NCI-H460 (cell line): Measurements from ENCODE around the gene LRRC23. TPM values are rescaled to one million over a fixed set of nuclear protein-coding genes. Genes with fewer than 3 reads are reported as not detected.

ENCODE experiments used
- DNase-seq: peaks from one replicate; pipeline ENCODE4 v3.0.0-alpha.2; 2016; ENCODE audit warnings: low read depth; ENCODE audit errors: extremely low read depth
- total RNA-seq: library from RNA; depleted of rRNA; stranded (reverse); fragments of >200 nt; shearing (Covaris generic); gene quantifications from 2 replicates; pipeline ENCODE4 v1.2.3, GENCODE V29; 2014

The LRRC23 gene
- total RNA-seq, 1 experiment from 2014 or later = 12.7 TPM

GRCh38 chr12:6923851-6924250 is 19.2 kb downstream of the LRRC23 start:
- no peak for DNase-seq

DNA sequence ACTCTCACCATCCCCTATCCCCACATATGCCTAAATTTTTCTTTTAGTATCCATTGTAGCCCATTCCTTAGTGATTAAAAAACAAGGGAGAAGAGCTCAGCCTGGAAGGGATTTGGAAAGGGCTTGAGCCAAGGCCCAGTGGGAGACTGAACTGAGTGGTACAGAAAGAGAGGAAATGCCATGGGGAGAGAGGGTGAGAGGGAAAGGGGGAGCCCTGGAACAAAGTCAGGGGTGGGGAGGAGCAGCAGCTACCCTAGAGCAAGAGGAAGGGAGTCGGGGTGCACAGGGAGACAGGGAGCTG is 20.6 kb downstream of the LRRC23 start:
- no peak for DNase-seq

DNA sequence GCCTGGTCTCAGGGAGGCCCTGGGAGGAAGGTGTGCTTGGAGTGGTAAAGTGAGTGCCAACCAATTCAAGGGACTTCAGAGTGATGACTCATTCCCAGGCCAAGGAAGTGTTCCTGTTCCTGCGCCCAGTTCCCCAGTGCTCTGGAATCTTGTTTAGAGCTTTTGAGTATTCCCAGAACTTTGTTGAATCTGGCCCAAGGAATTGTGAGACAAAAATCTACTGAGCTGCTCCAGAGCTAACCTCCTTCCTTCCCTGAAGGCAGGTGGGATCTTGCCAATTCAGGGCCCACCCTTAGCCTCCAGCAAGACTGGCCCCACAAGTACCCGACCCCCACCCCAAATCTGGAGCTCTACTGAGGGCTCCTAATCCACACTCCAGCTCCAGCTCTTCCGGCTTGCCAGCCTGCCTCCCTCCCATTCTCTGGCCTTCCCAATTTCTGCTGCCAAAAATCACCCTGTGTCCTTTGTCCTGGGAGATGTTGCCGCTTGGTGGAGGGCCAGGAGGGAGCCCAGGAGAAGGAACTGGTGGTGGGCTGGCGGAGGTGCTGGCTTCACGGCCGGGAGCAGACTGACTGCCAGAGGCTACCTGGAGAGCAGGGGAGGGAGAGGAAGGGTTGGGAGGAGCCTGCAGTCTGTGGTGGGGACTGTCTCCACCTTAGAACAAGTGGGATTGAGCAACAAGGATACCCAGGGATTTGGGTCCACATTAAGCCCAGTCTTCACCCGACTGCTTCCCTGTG is 21.1 kb downstream of the LRRC23 start:
- DNase-seq = peak; percentile 63

DNA sequence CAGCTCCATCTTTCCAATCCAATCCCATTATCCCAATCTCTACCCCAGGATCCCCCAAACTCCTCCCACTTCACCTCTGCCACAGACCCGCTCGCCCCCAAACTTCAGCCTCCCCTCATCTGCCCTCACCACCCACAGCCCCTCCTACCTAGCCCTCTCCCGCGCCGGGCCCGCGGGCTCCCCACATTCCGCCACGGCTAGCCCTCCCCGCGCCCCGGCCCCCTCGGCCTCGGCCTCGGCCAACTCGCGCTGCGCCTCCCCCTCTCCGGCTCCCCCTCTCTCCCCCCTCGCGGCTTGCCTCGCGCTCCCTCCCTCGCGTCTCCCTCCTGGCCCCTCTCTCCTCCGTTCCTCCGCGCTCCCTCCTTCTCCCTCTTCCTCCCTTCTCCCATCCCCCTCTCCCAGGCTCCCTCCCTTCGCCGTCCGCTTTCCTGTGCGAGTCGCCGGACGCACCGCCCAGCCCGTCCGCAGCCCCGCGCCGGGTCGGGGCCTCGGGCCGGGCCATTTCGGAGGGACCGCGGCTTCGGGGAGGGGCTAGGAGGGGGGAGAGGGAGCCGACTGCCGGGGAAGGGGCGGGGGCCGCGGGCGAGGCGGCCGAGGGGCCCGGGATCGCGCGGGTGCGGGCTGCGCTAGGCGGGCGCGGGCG is 22.9 kb downstream of the LRRC23 start, which contains the start of gene ATN1:
TSS of gene ATN1 (plus strand) at position 581 of the 643 bp plus-strand sequence. CDS start 6,043 bp downstream, outside the sequence.
- DNase-seq = peak; percentile 43

DNA sequence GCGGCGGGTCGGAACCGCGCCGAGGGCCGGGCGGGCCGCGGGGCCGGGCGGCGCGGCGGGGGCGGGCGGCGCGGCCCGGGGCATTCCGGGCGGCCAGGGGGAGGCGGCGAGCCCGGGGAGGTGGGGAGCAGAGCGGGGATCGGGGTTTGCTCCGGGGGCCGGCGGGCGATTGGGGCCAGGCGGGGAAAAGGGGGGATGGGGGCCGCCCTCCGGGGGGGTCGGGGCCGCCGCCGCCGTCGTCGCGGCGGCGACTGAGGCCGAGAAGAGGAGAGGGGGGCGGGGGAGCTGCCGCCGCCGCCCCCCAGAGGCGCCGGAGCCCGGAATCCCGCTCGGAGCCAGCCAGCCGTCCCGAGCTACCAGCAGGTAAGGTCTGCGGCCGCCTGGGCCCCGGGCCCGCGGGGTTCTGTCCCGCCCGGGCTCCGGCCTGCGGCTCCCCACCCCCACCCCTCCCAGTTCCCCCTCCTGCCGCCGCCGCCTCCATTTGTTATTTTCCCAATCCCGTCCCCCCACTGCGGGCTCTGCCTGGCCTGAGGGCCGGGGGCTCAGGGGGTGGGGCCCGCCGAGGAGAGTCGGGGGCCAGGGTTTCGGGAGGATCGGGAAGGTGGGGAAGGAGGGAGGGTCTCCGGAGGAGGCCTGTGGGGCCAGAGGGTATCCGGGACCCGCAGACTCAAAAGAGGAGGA is 23.5 kb downstream of the LRRC23 start:
- no peak for DNase-seq

GRCh38 chr12:6928703-6929407 is 24.2 kb downstream of the LRRC23 start:
- no peak for DNase-seq

GRCh38 chr12:6929466-6930452 is 25.1 kb downstream of the LRRC23 start:
- no peak for DNase-seq

- DNase-seq = no peak
Observed at GRCh38 chr12:6932766-6933165, 28.1 kb downstream of the LRRC23 start.

DNA sequence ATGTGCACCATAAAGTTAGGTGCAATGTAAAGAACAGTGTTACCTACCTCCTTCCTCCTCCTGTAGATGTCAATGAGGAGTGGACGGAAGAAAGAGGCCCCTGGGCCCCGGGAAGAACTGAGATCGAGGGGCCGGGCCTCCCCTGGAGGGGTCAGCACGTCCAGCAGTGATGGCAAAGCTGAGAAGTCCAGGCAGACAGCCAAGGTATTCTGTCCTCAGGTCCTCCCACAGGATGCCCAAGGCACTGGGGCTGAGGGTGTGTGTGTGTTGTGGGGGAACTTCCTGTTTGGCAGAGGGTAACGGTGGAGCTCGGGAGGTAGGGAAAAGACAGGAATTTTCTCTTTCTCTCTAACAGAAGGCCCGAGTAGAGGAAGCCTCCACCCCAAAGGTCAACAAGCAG is 29.5 kb downstream of the LRRC23 start:
- no peak for DNase-seq

DNA sequence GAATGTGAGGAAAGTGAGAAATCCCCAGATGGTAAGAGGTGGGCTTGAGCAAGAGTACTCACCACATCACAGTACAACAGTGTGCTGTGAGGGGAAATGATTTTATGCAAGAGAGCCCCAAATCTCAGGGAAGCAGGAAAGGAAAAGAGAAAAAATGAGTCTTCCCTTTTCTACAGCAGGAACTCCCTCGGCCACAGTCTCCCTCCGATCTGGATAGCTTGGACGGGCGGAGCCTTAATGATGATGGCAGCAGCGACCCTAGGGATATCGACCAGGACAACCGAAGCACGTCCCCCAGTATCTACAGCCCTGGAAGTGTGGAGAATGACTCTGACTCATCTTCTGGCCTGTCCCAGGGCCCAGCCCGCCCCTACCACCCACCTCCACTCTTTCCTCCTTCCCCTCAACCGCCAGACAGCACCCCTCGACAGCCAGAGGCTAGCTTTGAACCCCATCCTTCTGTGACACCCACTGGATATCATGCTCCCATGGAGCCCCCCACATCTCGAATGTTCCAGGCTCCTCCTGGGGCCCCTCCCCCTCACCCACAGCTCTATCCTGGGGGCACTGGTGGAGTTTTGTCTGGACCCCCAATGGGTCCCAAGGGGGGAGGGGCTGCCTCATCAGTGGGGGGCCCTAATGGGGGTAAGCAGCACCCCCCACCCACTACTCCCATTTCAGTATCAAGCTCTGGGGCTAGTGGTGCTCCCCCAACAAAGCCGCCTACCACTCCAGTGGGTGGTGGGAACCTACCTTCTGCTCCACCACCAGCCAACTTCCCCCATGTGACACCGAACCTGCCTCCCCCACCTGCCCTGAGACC is 31.0 kb downstream of the LRRC23 start:
- no peak for DNase-seq

GRCh38 chr12:6936194-6936635 is 31.6 kb downstream of the LRRC23 start:
- DNase-seq = no peak

DNA sequence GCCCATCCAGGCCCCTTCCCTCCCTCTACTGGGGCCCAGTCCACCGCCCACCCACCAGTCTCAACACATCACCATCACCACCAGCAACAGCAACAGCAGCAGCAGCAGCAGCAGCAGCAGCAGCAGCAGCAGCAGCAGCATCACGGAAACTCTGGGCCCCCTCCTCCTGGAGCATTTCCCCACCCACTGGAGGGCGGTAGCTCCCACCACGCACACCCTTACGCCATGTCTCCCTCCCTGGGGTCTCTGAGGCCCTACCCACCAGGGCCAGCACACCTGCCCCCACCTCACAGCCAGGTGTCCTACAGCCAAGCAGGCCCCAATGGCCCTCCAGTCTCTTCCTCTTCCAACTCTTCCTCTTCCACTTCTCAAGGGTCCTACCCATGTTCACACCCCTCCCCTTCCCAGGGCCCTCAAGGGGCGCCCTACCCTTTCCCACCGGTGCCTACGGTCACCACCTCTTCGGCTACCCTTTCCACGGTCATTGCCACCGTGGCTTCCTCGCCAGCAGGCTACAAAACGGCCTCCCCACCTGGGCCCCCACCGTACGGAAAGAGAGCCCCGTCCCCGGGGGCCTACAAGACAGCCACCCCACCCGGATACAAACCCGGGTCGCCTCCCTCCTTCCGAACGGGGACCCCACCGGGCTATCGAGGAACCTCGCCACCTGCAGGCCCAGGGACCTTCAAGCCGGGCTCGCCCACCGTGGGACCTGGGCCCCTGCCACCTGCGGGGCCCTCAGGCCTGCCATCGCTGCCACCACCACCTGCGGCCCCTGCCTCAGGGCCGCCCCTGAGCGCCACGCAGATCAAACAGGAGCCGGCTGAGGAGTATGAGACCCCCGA is 32.2 kb downstream of the LRRC23 start:
- no peak for DNase-seq

DNA sequence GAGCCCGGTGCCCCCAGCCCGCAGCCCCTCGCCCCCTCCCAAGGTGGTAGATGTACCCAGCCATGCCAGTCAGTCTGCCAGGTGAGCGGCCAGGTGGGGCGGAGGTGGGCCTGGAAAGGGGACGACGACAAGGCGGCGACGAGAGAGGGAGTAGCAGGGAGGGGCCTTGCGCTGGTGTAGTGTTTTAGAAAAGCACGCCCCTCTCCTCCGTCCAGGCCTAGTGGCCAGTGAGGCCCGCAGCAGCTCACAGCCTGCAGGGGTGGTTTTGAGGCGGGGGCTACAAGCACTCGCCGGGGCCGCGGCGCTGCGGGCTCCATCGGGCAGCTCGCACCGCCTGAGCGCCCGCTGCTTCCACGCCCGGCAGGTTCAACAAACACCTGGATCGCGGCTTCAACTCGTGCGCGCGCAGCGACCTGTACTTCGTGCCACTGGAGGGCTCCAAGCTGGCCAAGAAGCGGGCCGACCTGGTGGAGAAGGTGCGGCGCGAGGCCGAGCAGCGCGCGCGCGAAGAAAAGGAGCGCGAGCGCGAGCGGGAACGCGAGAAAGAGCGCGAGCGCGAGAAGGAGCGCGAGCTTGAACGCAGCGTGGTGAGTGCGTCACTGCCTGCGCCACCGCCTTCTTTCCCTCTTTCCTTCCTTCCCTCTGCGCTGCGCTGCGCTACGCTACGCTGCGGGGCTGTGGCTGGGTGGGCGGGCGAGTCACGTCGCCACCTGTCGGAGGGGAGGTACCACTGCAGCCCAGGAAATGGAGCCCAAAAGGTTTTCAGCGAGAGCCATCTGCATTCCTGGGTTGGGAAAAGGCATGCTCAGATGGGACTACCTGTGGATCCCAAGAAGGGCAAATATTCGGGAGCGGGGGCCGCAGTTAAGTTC is 33.1 kb downstream of the LRRC23 start:
- peak; percentile 90 for DNase-seq

GRCh38 chr12:6938353-6939190 is 34.0 kb downstream of the LRRC23 start:
- DNase-seq = no peak

- DNase-seq = no peak
Observed at GRCh38 chr12:6939191-6939540, 34.5 kb downstream of the LRRC23 start.

- DNase-seq = no peak
Observed at GRCh38 chr12:6941267-6941666, 36.6 kb downstream of the LRRC23 start.
